KMS-11 (cell line): Measurements from ENCODE around the gene HMGN3.

Experiments used
- H2AFZ ChIP-seq: fragments of 200-600 bp; sonication (generic); 2 replicates; pipeline ENCODE4 v1.6.1; 2016; ENCODE audit warnings: antibody characterized with exemption, mixed run types, low read depth
- H3K27ac ChIP-seq: fragments of 200-600 bp; sonication (generic); 2 replicates; pipeline ENCODE4 v1.6.1; 2016; ENCODE audit warnings: mild to moderate bottlenecking, mixed run types
- H3K27me3 ChIP-seq: fragments of 200-600 bp; sonication (generic); 2 replicates; pipeline ENCODE4 v1.6.1; 2017; ENCODE audit warnings: mild to moderate bottlenecking, low read depth, mixed run types, moderate library complexity; ENCODE audit not compliant: insufficient read depth
- H3K36me3 ChIP-seq: fragments of 200-600 bp; sonication (generic); 2 replicates; pipeline ENCODE4 v1.6.1; 2017; ENCODE audit warnings: mild to moderate bottlenecking, mixed run types; ENCODE audit not compliant: insufficient read depth
- H3K4me1 ChIP-seq: fragments of 200-600 bp; sonication (generic); 2 replicates; pipeline ENCODE4 v1.6.1; 2016; ENCODE audit warnings: mild to moderate bottlenecking, low read depth, mixed run types; ENCODE audit not compliant: poor library complexity, severe bottlenecking
- H3K4me2 ChIP-seq: fragments of 200-600 bp; sonication (generic); 2 replicates; pipeline ENCODE4 v1.7.0; 2016; ENCODE audit warnings: mild to moderate bottlenecking, mixed run types
- H3K4me3 ChIP-seq: fragments of 200-600 bp; sonication (generic); IDR thresholded peaks from 2 replicates; pipeline ENCODE4 v1.6.1; 2017; ENCODE audit warnings: low read depth, low read length, mixed read lengths; ENCODE audit not compliant: insufficient read depth
- H3K79me2 ChIP-seq: fragments of 200-600 bp; sonication (generic); 2 replicates; pipeline ENCODE4 v1.6.1; 2016; ENCODE audit warnings: low read depth, mixed run types; ENCODE audit not compliant: insufficient read depth
- H3K9ac ChIP-seq: fragments of 200-600 bp; sonication (generic); 2 replicates; pipeline ENCODE4 v1.6.1; 2016; ENCODE audit warnings: mild to moderate bottlenecking, mixed run types
- H4K20me1 ChIP-seq: fragments of 200-600 bp; sonication (generic); 2 replicates; pipeline ENCODE4 v1.6.1; 2016; ENCODE audit warnings: mild to moderate bottlenecking, mixed run types; ENCODE audit not compliant: insufficient read depth
- CTCF ChIP-seq: fragments of 200-600 bp; sonication (generic); conservative IDR thresholded peaks from 2 replicates; pipeline ENCODE4 v1.6.1; 2017; ENCODE audit warnings: low read depth, mild to moderate bottlenecking, antibody characterized with exemption, low read length, moderate library complexity, mixed read lengths

HMGN3 gene

DNA sequence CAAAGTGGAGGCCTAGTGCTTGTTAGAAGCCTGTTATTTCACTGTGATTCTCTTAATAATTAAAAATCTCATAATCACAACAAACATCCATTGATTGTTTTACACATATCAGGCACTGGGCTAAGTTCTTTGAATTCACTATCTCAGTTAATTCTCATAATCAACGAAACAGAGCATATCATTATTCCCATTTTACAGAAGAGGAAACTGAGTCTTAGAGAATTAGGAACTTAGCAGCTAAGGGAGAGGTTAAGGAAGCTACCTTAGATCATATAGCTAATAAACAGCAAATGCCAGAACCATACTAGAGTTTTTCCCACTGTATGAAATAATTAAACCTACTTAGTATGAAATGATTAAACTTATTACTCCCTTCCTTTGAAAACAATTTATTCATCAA, 7.0 kb downstream of the HMGN3 start:
- H3K4me1 ChIP-seq: peaks cover 8% of the 10 kb centered on the region
- H3K79me2 ChIP-seq: peaks cover 22% of the 10 kb centered on the region; the same call in 1 of the 2 replicates
- no peak for TF ChIP-seq CTCF

DNA sequence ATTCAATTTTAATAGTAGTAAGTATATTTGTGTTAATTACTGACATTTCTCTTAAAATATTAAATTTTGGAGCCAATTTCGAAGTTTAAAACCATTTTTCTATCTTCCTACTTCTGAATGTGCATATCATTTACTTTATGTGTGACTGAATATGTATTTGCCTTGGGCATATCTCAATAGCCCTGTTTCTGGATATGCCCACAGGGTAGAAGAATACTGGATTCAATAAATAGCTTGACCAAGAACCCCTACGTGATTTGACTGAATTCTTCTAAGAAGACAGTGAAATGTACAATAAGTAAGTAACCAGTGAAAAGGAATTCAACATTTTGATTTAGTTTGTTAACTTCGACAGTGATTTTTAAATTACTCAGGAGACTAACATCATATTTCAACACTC, 7.8 kb downstream of the HMGN3 start:
- Histone ChIP-seq H2AFZ (no peak overlapping the region), H3K27me3 (no peaks in the 10 kb centered on the region), H3K27ac (no peak overlapping the region), H3K4me2 (no peak overlapping the region), H4K20me1 (no peaks in the 10 kb centered on the region), H3K79me2 (peaks cover 18% of the 10 kb centered on the region; the same call in 1 of the 2 replicates), H3K4me1 (peaks cover 1% of the 10 kb centered on the region), H3K9ac (no peak overlapping the region), H3K36me3 (no peaks in the 10 kb centered on the region), H3K4me3 (no peak overlapping the region)
- no peak for TF ChIP-seq CTCF

More for the DNA sequence above, 7.0 kb downstream of the HMGN3 start:
- Histone ChIP-seq H3K4me3 (no peak overlapping the region), H3K4me2 (no peak overlapping the region), H3K27me3 (no peaks in the 10 kb centered on the region), H3K9ac (no peak overlapping the region), H4K20me1 (no peaks in the 10 kb centered on the region), H3K27ac (no peak overlapping the region), H3K36me3 (no peaks in the 10 kb centered on the region), H2AFZ (no peak overlapping the region)

DNA sequence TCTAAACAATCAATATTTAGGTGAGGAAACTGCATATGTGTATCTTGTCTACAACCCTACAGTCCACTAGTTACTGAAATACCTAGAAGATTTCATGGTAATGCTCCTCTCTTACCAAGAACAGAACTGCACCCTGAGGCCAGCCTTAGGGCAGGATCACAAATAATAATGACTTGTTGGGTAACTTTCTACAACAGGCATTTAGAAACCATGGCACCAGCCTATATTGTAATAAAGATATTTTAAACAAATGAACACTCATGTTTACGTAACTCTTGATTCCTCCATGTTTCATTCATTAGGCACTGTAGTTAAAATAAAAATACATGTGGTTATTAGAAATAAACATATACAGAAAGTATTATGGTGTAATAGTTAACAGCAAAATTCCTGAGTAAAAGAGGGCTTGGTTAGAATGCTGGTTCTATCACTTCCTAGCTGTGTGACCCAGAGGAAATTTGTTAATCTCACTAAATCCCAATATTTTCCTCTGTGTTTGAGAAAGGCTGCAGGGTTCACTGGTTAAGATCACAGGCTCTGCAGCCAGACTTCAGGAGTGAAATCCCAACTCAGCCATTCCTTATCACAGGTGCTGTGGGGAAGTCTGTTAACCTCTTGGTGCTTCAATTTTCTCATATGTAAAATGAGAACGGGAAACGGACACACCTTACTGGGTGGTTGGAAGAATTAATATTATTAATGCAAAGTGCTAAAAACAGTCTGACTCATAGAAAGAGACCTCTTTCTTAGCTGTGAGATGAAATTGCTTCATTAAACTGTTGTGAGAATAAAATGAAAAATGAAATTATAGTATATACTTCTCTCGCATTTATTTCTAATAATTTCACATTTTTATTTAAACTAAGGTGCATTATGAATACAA, 8.5 kb downstream of the HMGN3 start:
- TF ChIP-seq CTCF: no peak
- Histone ChIP-seq H3K79me2 (peaks cover 14% of the 10 kb centered on the region; the same call in 1 of the 2 replicates), H2AFZ (no peak overlapping the region), H3K36me3 (no peaks in the 10 kb centered on the region), H3K4me3 (no peak overlapping the region), H4K20me1 (no peaks in the 10 kb centered on the region), H3K9ac (no peak overlapping the region), H3K27ac (no peak overlapping the region), H3K4me1 (no peaks in the 10 kb centered on the region), H3K4me2 (no peak overlapping the region), H3K27me3 (no peaks in the 10 kb centered on the region)

GRCh38 chr6:79223611-79224404, 10.7 kb downstream of the HMGN3 start:
- H3K4me2 ChIP-seq: no peak overlapping the region
- no peak for TF ChIP-seq CTCF
- no peaks in the 10 kb centered on the region for H3K4me1 ChIP-seq
- no peaks in the 10 kb centered on the region for H3K36me3 ChIP-seq
- no peak overlapping the region for H3K9ac ChIP-seq
- peaks cover 6% of the 10 kb centered on the region; the same call in 1 of the 2 replicates for H3K79me2 ChIP-seq
- H4K20me1 ChIP-seq: no peaks in the 10 kb centered on the region
- H2AFZ ChIP-seq: no peak overlapping the region
- no peak overlapping the region for H3K27ac ChIP-seq
- H3K4me3 ChIP-seq: no peak overlapping the region
- H3K27me3 ChIP-seq: no peaks in the 10 kb centered on the region
